Chondrocyte (in vitro differentiated cells): ENCODE data around the gene OSBPL3. TPM values are rescaled to one million over a fixed set of nuclear protein-coding genes. Genes with fewer than 3 reads are reported as not detected.

Experiments
- DNase-seq: peaks from one replicate; pipeline ENCODE4 v3.0.0; 2021; ENCODE audit warnings: mixed read lengths, low spot score
- H3K27ac Mint-ChIP-seq: one replicate; pipeline ENCODE4 v1.8.0; 2021; ENCODE audit warnings: mild to moderate bottlenecking, moderate library complexity, mixed read lengths; ENCODE audit not compliant: unreplicated experiment
- H3K27me3 Mint-ChIP-seq: 2 replicates; pipeline ENCODE4 v1.8.0; 2021; ENCODE audit warnings: low read depth, mixed read lengths
- H3K36me3 Mint-ChIP-seq: 2 replicates; pipeline ENCODE4 v1.8.0; 2021; ENCODE audit warnings: low read depth, mixed read lengths
- H3K4me1 Mint-ChIP-seq: 2 replicates; pipeline ENCODE4 v1.8.0; 2021; ENCODE audit warnings: low read depth, mild to moderate bottlenecking, mixed read lengths
- H3K4me3 Mint-ChIP-seq: one replicate; pipeline ENCODE4 v1.8.0; 2021; ENCODE audit warnings: mild to moderate bottlenecking, moderate library complexity, mixed read lengths; ENCODE audit not compliant: unreplicated experiment
- H3K9me3 Mint-ChIP-seq: 2 replicates; pipeline ENCODE4 v1.8.0; 2021; ENCODE audit warnings: low read depth, mixed read lengths
- CTCF ChIP-seq: fragments of 200-600 bp; sonication (generic); IDR thresholded peaks from 2 replicates; pipeline ENCODE4 v1.5.0; 2021; ENCODE audit warnings: antibody characterized with exemption, mild to moderate bottlenecking, moderate library complexity
- total RNA-seq: library from RNA; stranded (reverse); gene quantifications from 3 replicates; pipeline ENCODE4 v1.2.1, GENCODE V29; 2021

OSBPL3 gene
- total RNA-seq, 1 donor from 2014 or later: 5.7 TPM

GRCh38 chr7:24873944-24874343 is 106.0 kb downstream of the OSBPL3 start:
- no peak for DNase-seq
- no peaks in the 10 kb centered on the region for H3K36me3 Mint-ChIP-seq
- H3K4me3 Mint-ChIP-seq: no peak overlapping the region
- H3K27ac Mint-ChIP-seq: no peak overlapping the region
- no peak for TF ChIP-seq CTCF
- H3K4me1 Mint-ChIP-seq: peaks cover 3% of the 10 kb centered on the region
- no peaks in the 10 kb centered on the region for H3K27me3 Mint-ChIP-seq
- H3K9me3 Mint-ChIP-seq: no peaks in the 10 kb centered on the region

- no peak for DNase-seq
- Mint-ChIP-seq H3K27me3 (no peaks in the 10 kb centered on the region), H3K27ac (no peak overlapping the region), H3K4me3 (no peak overlapping the region), H3K9me3 (no peaks in the 10 kb centered on the region), H3K4me1 (no peaks in the 10 kb centered on the region), H3K36me3 (no peaks in the 10 kb centered on the region)
- TF ChIP-seq CTCF: no peak
These were observed 108.2 kb downstream of the OSBPL3 start for GRCh38 chr7:24871770-24872169.

- DNase-seq: no peak
- Mint-ChIP-seq H3K4me1 (no peaks in the 10 kb centered on the region), H3K36me3 (no peaks in the 10 kb centered on the region), H3K9me3 (no peaks in the 10 kb centered on the region), H3K27ac (no peak overlapping the region), H3K27me3 (no peaks in the 10 kb centered on the region), H3K4me3 (no peak overlapping the region)
- TF ChIP-seq CTCF: no peak
These were observed 109.2 kb downstream of the OSBPL3 start for GRCh38 chr7:24870766-24871165.

GRCh38 chr7:24869572-24869971 is 110.4 kb downstream of the OSBPL3 start:
- Mint-ChIP-seq H3K9me3 (no peaks in the 10 kb centered on the region), H3K36me3 (peaks cover 3% of the 10 kb centered on the region), H3K27ac (no peak overlapping the region), H3K4me3 (no peak overlapping the region), H3K27me3 (no peaks in the 10 kb centered on the region), H3K4me1 (no peaks in the 10 kb centered on the region)
- TF ChIP-seq CTCF: no peak
- DNase-seq: no peak

GRCh38 chr7:24868741-24869140 is 111.2 kb downstream of the OSBPL3 start:
- no peak for DNase-seq
- no peak overlapping the region for H3K27ac Mint-ChIP-seq
- no peaks in the 10 kb centered on the region for H3K9me3 Mint-ChIP-seq
- no peaks in the 10 kb centered on the region for H3K27me3 Mint-ChIP-seq
- no peak overlapping the region for H3K4me3 Mint-ChIP-seq
- no peaks in the 10 kb centered on the region for H3K4me1 Mint-ChIP-seq
- no peak for TF ChIP-seq CTCF
- H3K36me3 Mint-ChIP-seq: peaks cover 3% of the 10 kb centered on the region
